Measurements from ENCODE around the gene PIP5KL1. TPM values are rescaled to one million over a fixed set of nuclear protein-coding genes. Genes with fewer than 3 reads are reported as not detected.

Gene PIP5KL1
- total RNA-seq, 1 experiment from 2014 or later, result 0.17 TPM

- no peak overlapping the region for H3K27ac Mint-ChIP-seq (ENCODE audit: unreplicated experiment)
- CTCF ChIA-PET, result no interaction called here
- BruUV-seq (replicated peaks), result no TSS peak
- DNase-seq, result no peak
- TF ChIP-seq CTCF (IDR thresholded peaks at IDR 0.05; ENCODE audit: unreplicated experiment), result no peak
- no peak overlapping the region for H3K4me3 Mint-ChIP-seq (ENCODE audit: low read depth, unreplicated experiment)
- peaks cover 16% of the 10 kb centered on the region for H3K36me3 Mint-ChIP-seq (ENCODE audit: insufficient read depth, unreplicated experiment)
- intact Hi-C loops (cut with micrococcal nuclease; ENCODE audit: unreplicated experiment), result no loop called here
- H3K4me1 Mint-ChIP-seq (ENCODE audit: low read depth, unreplicated experiment), result peaks cover 11% of the 10 kb centered on the region
- H3K9me3 Mint-ChIP-seq (ENCODE audit: low read depth, unreplicated experiment), result no peaks in the 10 kb centered on the region
- H3K27me3 Mint-ChIP-seq (ENCODE audit: unreplicated experiment), result no peaks in the 10 kb centered on the region
Observed at GRCh38 chr9:127880143-127880542, 50.4 kb downstream of the PIP5KL1 start.

GRCh38 chr9:127878652-127879390 is 51.8 kb downstream of the PIP5KL1 start:
- H3K4me1 Mint-ChIP-seq (ENCODE audit: low read depth, unreplicated experiment), result no peaks in the 10 kb centered on the region
- H3K9me3 Mint-ChIP-seq (ENCODE audit: low read depth, unreplicated experiment), result no peaks in the 10 kb centered on the region
- DNase-seq, result no peak
- no TSS peak for BruUV-seq (replicated peaks)
- intact Hi-C loops (cut with micrococcal nuclease; ENCODE audit: unreplicated experiment), result no loop called here
- H3K27ac Mint-ChIP-seq (ENCODE audit: unreplicated experiment), result peak overlapping the region; percentile 27
- CTCF ChIA-PET, result no interaction called here
- H3K27me3 Mint-ChIP-seq (ENCODE audit: unreplicated experiment), result no peaks in the 10 kb centered on the region
- peaks cover 16% of the 10 kb centered on the region for H3K36me3 Mint-ChIP-seq (ENCODE audit: insufficient read depth, unreplicated experiment)
- TF ChIP-seq CTCF (IDR thresholded peaks at IDR 0.05; ENCODE audit: unreplicated experiment), result no peak
- no peak overlapping the region for H3K4me3 Mint-ChIP-seq (ENCODE audit: low read depth, unreplicated experiment)

GRCh38 chr9:127878001-127878651 is 52.5 kb downstream of the PIP5KL1 start:
- Mint-ChIP-seq H3K36me3 (ENCODE audit: insufficient read depth, unreplicated experiment) (peaks cover 16% of the 10 kb centered on the region), H3K27me3 (ENCODE audit: unreplicated experiment) (no peaks in the 10 kb centered on the region), H3K4me1 (ENCODE audit: low read depth, unreplicated experiment) (no peaks in the 10 kb centered on the region), H3K27ac (ENCODE audit: unreplicated experiment) (no peak overlapping the region), H3K9me3 (ENCODE audit: low read depth, unreplicated experiment) (no peaks in the 10 kb centered on the region), H3K4me3 (ENCODE audit: low read depth, unreplicated experiment) (peak overlapping the region; percentile 60)
- intact Hi-C loops (cut with micrococcal nuclease; ENCODE audit: unreplicated experiment), result no loop called here
- CTCF ChIA-PET, result no interaction called here
- no TSS peak for BruUV-seq (replicated peaks)
- DNase-seq, result no peak
- no peak for TF ChIP-seq CTCF (IDR thresholded peaks at IDR 0.05; ENCODE audit: unreplicated experiment)

GRCh38 chr9:127877566-127877998 is 53.0 kb downstream of the PIP5KL1 start, which contains the start of gene AK1:
AK1 (minus strand) TSS chr9:127877675; CDS start chr9:127874617, 3,058 bp downstream.
- H3K4me3 Mint-ChIP-seq (ENCODE audit: low read depth, unreplicated experiment), result peak within 1 kb of the TSS; percentile 60
- no TSS peak for BruUV-seq (replicated peaks)
- no peak within 1 kb of the TSS for H3K27ac Mint-ChIP-seq (ENCODE audit: unreplicated experiment)
- no peaks in the 10 kb centered on the region for H3K4me1 Mint-ChIP-seq (ENCODE audit: low read depth, unreplicated experiment)
- TF ChIP-seq CTCF (IDR thresholded peaks at IDR 0.05; ENCODE audit: unreplicated experiment), result no peak
- H3K9me3 Mint-ChIP-seq (ENCODE audit: low read depth, unreplicated experiment), result no peaks in the 10 kb centered on the region
- H3K27me3 Mint-ChIP-seq (ENCODE audit: unreplicated experiment), result no peaks in the 10 kb centered on the region
- CTCF ChIA-PET, result no interaction called here
- peaks cover 14% of the 10 kb centered on the region for H3K36me3 Mint-ChIP-seq (ENCODE audit: insufficient read depth, unreplicated experiment)
- intact Hi-C loops (cut with micrococcal nuclease; ENCODE audit: unreplicated experiment), result no loop called here
- DNase-seq, result peak; percentile 58
